Stomach smooth muscle (tissue), 2 donors: ENCODE measurements around the gene SEPTIN2.

Source experiments
- H3K27ac ChIP-seq: one replicate; pipeline ENCODE4 v1.7.0; 2013; ENCODE audit warnings: mild to moderate bottlenecking, low read length, inconsistent platforms
- H3K27me3 ChIP-seq, 2 donors: one replicate each; pipeline ENCODE4 v1.7.0; 2013; ENCODE audit warnings: low read length in 2 of 2; ENCODE audit not compliant: insufficient read depth in 2 of 2, control insufficient read depth in 1 of 2
- H3K36me3 ChIP-seq, 2 donors: one replicate each; pipeline ENCODE4 v1.7.0; 2013; ENCODE audit warnings: low read length in 2 of 2; ENCODE audit not compliant: control insufficient read depth in 2 of 2, insufficient read depth in 2 of 2
- H3K4me1 ChIP-seq: one replicate; pipeline ENCODE4 v1.7.0; 2013; ENCODE audit warnings: low read length; ENCODE audit not compliant: control insufficient read depth, insufficient read depth
- H3K4me3 ChIP-seq, 2 donors: one replicate each; pipeline ENCODE4 v1.7.0; 2013; ENCODE audit warnings: low read length in 2 of 2
- H3K9ac ChIP-seq, 2 donors: one replicate each; pipeline ENCODE4 v1.7.0; 2013; ENCODE audit warnings: low read length in 2 of 2, mild to moderate bottlenecking in 1 of 2
- H3K9me3 ChIP-seq, 2 donors: one replicate each; pipeline ENCODE4 v1.7.0; 2013; ENCODE audit warnings: low read length in 2 of 2; ENCODE audit not compliant: control insufficient read depth in 2 of 2
- donor health status: healthy.
- donor health status: Pancreatic carcinoma.

Gene SEPTIN2

DNA sequence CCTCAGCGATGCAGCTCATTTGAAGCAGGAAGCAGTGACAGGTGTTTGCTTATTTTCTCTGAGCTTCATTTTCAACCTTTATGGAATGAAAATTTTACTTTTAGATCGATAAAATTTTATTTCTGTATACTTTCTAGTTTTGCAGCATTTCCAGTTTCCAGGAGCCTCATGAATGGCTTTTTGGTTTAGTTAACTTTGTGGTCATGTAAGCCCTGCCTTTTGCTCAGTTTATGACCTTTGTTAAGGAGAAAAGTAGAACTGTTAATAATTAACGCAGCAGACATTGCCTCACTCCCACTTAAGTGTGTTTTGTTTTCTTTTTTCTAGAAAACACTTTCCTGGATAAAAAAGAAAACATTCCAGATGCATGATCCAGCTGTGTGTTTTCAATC is 35.9 kb downstream of the SEPTIN2 start:
- Histone ChIP-seq H3K4me3 (no peak overlapping the region), H3K9ac (no peak overlapping the region), H3K4me1 (peaks cover 5% of the 10 kb centered on the region), H3K27me3 (no peaks in the 10 kb centered on the region), H3K36me3 (peaks cover 44 to 51% of the 10 kb centered on the region in 2 donors), H3K27ac (no peak overlapping the region), H3K9me3 (no peaks in the 10 kb centered on the region)

DNA sequence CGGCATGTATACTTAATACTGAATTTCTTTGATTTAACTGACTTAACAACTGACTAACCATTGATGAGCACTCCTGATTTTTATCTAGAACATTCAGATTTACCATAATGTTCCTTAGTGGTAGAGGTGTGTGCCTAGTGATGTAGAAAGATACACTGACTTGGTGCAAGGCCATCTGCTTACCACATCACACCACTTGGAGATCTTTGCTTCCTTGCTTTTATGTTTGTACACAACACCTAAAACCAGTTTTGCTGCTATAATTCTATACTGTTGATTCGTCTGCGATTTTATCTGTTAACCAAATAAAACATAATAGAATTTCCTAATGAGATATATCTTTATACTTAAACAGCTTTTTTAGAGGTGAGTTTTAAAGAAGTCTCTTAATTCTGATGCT is 36.5 kb downstream of the SEPTIN2 start:
- no peak overlapping the region for H3K27ac ChIP-seq

DNA sequence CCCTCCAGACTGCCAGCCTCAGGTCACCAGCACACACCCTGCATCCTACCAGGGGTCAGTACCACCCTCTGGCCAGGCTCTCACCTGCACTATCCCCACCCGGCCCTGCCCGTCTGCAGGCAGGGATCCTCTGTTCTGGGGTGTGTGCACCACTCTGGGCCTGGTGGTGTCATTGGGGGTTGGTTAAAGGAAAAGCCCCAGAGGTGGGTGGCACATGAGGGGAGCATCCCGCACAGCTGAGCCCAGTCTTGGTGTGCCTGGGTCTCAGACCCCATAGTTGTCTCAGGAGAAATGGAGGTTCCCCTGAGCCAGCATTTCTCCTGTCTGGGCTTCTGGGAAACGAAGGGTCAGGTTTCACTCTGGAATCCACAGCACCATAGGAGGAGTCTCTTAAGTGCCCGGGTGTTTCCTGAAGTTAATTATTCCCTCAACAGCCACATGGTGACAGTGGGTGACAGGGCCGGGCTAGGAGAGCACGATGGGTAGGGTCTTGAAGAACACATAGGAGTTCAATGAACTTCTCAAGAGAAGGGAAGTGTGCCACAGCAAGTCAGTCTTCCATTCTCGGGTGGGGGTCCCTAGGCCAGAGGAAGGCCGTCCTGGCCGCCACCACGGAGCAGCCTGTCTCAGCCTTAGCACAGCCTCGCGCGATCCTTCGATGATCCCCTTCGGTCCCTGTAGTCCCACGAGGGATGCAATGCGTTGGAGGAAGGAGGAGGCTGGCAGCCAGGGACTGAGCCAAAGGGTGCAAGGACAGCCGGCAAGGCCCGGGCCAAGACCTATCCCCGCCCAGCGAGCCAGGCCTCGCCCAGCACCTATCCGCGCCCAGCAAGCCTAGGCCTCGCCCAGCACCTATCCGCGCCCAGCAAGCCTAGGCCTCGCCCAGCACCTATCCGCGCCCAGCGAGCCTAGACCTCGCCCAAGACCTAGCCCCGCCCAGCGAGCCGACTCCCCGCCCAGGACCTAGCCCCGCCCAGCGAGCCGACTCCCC is 39.2 kb downstream of the SEPTIN2 start:
- Histone ChIP-seq H3K4me1 (peaks cover 22% of the 10 kb centered on the region), H3K36me3 (peaks cover 23 to 27% of the 10 kb centered on the region in 2 donors), H3K27ac (peak overlapping the region; percentile 70), H3K27me3 (no peaks in the 10 kb centered on the region), H3K9ac (peak overlapping the region in 1 of 2 donors; percentile 13), H3K9me3 (no peaks in the 10 kb centered on the region), H3K4me3 (peak overlapping the region; percentile 41 to 62)

More for the DNA sequence above, 36.5 kb downstream of the SEPTIN2 start:
- Histone ChIP-seq H3K9ac (no peak overlapping the region), H3K4me3 (no peak overlapping the region), H3K4me1 (peaks cover 11% of the 10 kb centered on the region), H3K9me3 (no peaks in the 10 kb centered on the region), H3K27me3 (no peaks in the 10 kb centered on the region), H3K36me3 (peaks cover 39 to 46% of the 10 kb centered on the region in 2 donors)

DNA sequence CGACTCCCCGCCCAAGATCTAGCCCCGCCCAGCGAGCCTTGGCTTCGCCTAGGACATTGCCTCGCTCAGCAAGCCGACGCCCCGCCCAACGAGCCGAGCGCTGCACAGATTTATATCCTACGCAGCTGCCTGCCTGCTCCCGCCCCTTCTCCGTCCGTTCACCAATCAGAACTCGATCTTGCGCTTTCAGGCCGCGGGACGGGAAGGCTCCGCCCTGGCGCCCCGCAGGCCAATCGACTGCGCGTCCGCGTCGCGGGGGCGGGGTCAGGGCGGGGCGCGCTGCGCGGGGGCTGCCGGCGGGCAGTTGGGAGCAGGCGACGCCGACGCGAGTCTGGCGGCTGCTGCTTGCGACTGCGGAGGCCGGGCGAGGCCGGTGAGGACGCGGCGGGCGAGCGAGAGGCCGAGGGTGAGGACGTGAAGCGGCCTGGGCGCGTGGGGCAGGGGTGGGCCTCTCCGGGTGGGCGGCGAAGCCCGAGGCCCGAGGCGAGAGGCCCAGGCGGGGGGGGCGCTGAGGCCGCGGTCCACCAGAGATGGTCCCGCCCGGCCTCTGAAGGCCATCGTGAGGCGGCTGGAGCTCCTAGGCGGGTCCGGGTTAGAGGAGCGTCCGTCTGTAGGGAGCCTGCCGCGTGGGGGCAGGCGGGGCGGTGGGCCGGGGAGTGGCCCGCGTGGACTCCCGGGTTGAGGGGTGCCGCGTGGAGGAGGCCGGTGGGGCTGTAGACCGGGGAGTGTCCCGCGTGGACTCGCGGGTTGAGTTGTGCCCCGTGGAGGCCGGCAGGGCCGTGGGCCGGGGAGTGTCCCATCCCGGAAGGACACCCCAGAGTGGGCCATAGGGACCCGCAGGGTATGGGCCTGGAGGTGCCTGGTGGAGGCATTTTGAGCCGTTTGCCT is 40.5 kb downstream of the SEPTIN2 start, which contains the start of gene FARP2:
FARP2 (plus strand) TSS at position 303 of the 888 bp plus-strand sequence. CDS start 16,823 bp downstream, outside the sequence.
- H3K4me1 ChIP-seq = peaks cover 22% of the 10 kb centered on the region
- no peaks in the 10 kb centered on the region for H3K9me3 ChIP-seq

DNA sequence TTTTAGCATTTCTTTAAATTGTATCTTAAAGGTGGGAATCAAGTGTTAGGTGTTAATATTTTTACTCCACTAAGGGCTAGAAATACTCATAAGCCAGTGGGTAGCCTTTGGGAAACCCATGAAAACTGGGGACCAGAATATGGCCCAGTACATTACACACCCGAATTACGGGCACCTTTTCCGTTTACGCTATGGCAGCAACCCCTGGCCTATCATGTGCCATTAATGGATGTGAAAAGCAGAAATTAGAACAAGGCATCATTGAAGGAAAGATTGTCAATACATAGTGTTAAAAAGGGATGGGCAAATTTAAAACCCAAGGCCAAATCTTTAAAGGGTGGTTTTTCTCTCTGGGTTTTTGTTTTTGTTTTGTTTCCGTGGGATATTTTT is 41.1 kb downstream of the SEPTIN2 start:
- Histone ChIP-seq H3K9me3 (no peaks in the 10 kb centered on the region), H3K4me1 (peaks cover 22% of the 10 kb centered on the region), H3K27ac (peak overlapping the region; percentile 67), H3K36me3 (peaks cover 10 to 13% of the 10 kb centered on the region in 2 donors), H3K27me3 (no peaks in the 10 kb centered on the region), H3K4me3 (peak overlapping the region; percentile 74 to 82), H3K9ac (peak overlapping the region; percentile 82)

More for the DNA sequence above, 40.5 kb downstream of the SEPTIN2 start, which contains the start of gene FARP2:
- Histone ChIP-seq H3K9ac (peak within 1 kb of the TSS; percentile 82), H3K4me3 (peak within 1 kb of the TSS; percentile 74 to 82), H3K27me3 (no peaks in the 10 kb centered on the region), H3K27ac (peak within 1 kb of the TSS; percentile 70), H3K36me3 (peaks cover 11 to 17% of the 10 kb centered on the region in 2 donors)

DNA sequence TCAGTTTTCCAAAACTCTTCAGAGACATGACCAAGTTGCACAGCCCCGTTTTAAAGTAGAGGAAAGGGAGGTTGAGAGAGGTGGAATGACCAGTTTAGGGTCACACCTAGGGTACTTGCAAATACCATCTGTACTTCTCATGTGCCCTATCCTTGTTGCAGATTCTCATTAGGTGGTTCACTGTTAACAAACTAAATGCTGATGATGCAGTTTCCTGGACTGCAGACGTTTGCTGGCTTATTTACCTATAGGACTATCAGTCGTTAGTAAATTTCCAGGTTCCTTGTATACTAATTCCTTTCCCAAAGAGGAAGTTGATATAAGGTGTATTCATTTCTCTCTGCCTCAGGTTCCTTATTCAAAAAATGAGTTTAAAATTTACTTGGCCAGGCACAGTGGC is 41.8 kb downstream of the SEPTIN2 start:
- Histone ChIP-seq H3K9me3 (no peaks in the 10 kb centered on the region), H3K9ac (peak overlapping the region; percentile 82), H3K27ac (no peak overlapping the region), H3K27me3 (no peaks in the 10 kb centered on the region), H3K4me1 (peaks cover 22% of the 10 kb centered on the region), H3K36me3 (peaks cover 9 to 10% of the 10 kb centered on the region in 2 donors), H3K4me3 (peak overlapping the region in 1 of 2 donors; percentile 82)

DNA sequence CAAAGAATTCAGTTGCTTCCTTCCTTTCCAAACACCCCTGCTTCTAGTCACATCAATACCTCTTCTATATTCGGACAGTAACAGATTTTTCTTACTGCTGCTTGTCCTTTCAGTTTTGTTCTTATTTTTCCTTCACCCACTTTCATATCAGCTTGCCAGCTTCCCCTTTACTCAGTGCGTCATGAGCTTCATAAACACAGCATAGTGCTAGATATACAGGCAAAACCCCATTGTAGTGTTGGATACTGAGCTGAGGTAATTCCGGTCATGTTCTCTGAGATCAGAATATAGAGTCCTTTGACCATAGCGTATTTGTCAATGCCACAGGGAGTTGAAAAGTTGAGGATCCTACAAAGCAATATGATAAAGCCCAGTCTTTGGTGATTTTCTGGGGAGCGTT is 42.7 kb downstream of the SEPTIN2 start:
- Histone ChIP-seq H3K27ac (no peak overlapping the region), H3K9me3 (no peaks in the 10 kb centered on the region), H3K36me3 (peaks cover 2 to 5% of the 10 kb centered on the region in 2 donors), H3K9ac (peak overlapping the region in 1 of 2 donors; percentile 28), H3K4me3 (no peak overlapping the region), H3K4me1 (peaks cover 22% of the 10 kb centered on the region), H3K27me3 (no peaks in the 10 kb centered on the region)

DNA sequence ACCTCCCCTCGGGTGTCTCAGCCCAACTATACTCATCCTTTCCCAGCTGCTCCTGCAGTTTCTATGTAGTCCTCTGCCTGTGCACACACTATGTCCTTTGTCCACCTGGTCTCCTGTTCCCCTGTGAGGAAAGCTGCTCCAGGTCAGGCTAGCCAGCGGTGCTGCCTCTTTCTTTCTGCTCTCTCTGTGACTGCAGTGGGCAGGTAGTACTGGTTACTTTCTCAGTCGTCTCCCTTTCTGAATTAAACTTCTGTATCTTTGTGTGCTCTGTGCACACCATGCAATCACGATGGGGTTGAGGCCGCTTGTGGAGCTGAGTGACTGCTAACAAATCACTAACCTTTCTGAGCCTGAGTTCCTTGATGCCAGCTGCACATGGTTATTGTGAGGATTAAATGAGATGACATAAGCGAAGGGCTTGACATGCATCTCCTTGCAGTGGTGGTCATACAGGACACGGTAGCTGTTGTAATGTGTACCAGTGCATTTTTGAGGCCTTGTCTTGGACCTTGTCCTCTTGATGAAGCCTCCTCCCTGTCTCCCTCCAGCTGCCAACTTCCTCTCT is 43.8 kb downstream of the SEPTIN2 start:
- Histone ChIP-seq H3K4me3 (no peak overlapping the region), H3K27me3 (no peaks in the 10 kb centered on the region), H3K9ac (no peak overlapping the region), H3K4me1 (peaks cover 22% of the 10 kb centered on the region), H3K27ac (no peak overlapping the region), H3K36me3 (peaks cover 0 to 2% of the 10 kb centered on the region in 2 donors), H3K9me3 (no peaks in the 10 kb centered on the region)

DNA sequence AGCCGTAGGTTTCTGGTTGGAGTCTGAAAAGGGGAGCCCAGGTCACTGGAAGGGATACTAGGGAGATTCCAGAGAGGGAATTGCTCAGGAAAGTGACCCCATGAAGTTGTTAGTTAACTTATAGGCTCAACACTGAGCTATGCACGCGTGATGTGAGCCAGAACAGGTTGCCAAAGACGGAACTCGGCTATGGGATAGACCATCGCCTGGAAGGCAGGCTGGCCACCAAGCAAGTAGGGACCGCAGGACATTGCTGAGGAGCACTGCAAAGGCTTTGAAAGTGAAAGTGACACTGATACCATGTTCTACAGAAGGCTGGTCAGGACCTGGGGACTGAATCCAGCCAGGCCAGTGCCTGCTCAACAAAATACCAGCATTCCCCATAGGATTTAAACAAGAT is 47.7 kb downstream of the SEPTIN2 start:
- H3K4me3 ChIP-seq = peak overlapping the region in 1 of 2 donors; percentile 22
- no peak overlapping the region for H3K9ac ChIP-seq

DNA sequence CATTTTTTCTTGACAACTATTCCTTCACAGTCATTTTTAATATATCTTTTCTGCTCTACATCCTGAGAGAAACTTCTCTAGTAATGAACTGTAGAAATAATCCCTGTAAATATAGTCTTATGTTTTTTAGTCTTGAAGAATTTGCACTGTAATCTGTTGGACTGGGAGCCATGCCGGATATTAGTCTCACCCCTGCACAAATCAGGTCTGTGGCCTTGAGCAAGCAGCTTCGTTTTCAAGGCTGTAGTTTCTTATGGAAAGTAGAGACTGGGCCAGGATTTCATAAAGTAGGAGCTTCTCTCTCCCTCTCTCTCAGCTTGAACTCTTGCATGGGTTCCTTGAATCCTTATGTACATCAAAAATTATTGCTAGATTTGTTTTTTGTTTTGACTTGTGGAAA is 49.1 kb downstream of the SEPTIN2 start:
- Histone ChIP-seq H3K9ac (no peak overlapping the region), H3K4me1 (peaks cover under 1% of the 10 kb centered on the region), H3K27ac (no peak overlapping the region)

More for the DNA sequence above, 47.7 kb downstream of the SEPTIN2 start:
- no peaks in the 10 kb centered on the region for H3K9me3 ChIP-seq
- H3K27me3 ChIP-seq = no peaks in the 10 kb centered on the region
- peaks cover 5% of the 10 kb centered on the region for H3K4me1 ChIP-seq
- H3K36me3 ChIP-seq = peaks cover 0 to 2% of the 10 kb centered on the region in 2 donors
- H3K27ac ChIP-seq = no peak overlapping the region

More for the DNA sequence above, 49.1 kb downstream of the SEPTIN2 start:
- no peaks in the 10 kb centered on the region for H3K27me3 ChIP-seq
- H3K36me3 ChIP-seq = no peaks in the 10 kb centered on the region
- H3K9me3 ChIP-seq = no peaks in the 10 kb centered on the region
- no peak overlapping the region for H3K4me3 ChIP-seq
